Ovary (tissue), 3 donors: Measurements from ENCODE around the gene RPS2.

Experiments
- POLR2A ChIP-seq: fragments of 450-650 bp; IDR thresholded peaks from one replicate; pipeline ENCODE4 v1.6.1; 2017; ENCODE audit warnings: antibody characterized with exemption, mild to moderate bottlenecking, moderate library complexity
- TF ChIP-seq, protein P1 (sequence below), 3 donors: fragments of 450-650 bp in 2 of 3; fragments of 200-600 bp in 1 of 3; IDR thresholded peaks; one replicate each; pipeline versions ENCODE4 v1.5.1 to v1.8.0; 2016 to 2022; ENCODE audit warnings: antibody characterized with exemption in 3 of 3, mild to moderate bottlenecking in 1 of 3
- donor health status: DM: no; HTN: no; CAD: no.

DNA sequence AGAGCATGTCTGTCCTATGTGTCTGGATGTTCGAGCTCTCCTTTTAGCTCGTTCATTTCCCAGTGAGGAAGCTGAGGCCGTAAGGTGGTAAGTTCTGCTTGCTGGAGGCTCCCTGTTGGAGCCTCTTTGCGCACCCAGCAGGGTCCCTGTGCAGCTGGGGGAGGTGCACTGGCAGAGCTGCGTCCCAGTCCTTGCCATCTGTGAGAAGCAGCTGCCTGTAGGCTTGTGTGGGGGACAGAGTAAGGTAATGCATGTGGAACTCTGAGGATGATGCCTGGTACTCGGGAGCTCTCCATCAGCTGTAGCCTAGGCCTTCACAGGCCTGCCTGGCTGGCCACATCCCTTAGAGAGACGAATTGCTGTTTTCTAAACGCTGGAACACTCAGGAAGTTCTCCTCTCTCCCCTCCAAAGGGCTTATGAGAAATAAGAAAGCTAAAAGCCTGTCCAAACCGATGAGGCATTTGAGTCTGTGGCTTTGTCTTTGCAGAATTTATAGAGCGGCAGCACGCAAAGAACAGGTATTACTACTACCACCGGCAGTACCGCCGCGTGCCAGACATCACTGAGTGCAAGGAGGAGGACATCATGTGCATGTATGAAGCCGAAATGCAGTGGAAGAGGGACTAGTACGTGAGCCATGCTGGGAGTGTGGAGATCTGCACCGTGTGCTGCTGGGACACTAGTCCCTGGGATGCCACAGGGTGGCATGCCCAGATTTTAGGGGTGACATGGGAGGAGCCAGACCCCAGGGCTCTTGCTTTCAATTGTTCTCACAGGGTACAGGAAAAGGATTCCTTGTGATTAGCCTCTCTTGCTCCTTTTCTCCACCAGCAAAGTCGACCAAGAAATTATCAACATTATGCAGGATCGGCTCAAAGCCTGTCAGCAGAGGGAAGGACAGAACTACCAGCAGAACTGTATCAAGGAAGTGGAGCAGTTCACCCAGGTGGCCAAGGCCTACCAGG is 3.7 kb downstream of the RPS2 start:
- no peak for TF ChIP-seq POLR2A
- TF ChIP-seq, protein P1, sequence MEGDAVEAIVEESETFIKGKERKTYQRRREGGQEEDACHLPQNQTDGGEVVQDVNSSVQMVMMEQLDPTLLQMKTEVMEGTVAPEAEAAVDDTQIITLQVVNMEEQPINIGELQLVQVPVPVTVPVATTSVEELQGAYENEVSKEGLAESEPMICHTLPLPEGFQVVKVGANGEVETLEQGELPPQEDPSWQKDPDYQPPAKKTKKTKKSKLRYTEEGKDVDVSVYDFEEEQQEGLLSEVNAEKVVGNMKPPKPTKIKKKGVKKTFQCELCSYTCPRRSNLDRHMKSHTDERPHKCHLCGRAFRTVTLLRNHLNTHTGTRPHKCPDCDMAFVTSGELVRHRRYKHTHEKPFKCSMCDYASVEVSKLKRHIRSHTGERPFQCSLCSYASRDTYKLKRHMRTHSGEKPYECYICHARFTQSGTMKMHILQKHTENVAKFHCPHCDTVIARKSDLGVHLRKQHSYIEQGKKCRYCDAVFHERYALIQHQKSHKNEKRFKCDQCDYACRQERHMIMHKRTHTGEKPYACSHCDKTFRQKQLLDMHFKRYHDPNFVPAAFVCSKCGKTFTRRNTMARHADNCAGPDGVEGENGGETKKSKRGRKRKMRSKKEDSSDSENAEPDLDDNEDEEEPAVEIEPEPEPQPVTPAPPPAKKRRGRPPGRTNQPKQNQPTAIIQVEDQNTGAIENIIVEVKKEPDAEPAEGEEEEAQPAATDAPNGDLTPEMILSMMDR (IDR thresholded peaks at IDR 0.05): no peak
